H9 (cell line): Measurements from ENCODE around the gene DCC. TPM values are rescaled to one million over a fixed set of nuclear protein-coding genes. Genes with fewer than 3 reads are reported as not detected.
A peak's percentile ranks its signal among the peaks of the same experiment; 100 is the strongest.

ENCODE experiments used
- DNase-seq: peaks from one replicate; pipeline ENCODE4 v3.0.0-alpha.2; 2017
- H2AFZ ChIP-seq: one replicate; pipeline ENCODE4 v1.6.1; 2013; ENCODE audit warnings: mild to moderate bottlenecking, low read length, control low read depth, moderate library complexity
- H2AK5ac ChIP-seq: 2 replicates; pipeline ENCODE4 v1.6.1; 2013; ENCODE audit warnings: low read length, control low read depth, mixed read lengths; ENCODE audit not compliant: insufficient read length
- H2BK120ac ChIP-seq: one replicate; pipeline ENCODE4 v1.6.1; 2013; ENCODE audit warnings: low read depth, mild to moderate bottlenecking, low read length, control low read depth, inconsistent platforms; ENCODE audit not compliant: poor library complexity, severe bottlenecking
- H2BK12ac ChIP-seq: 2 replicates; pipeline ENCODE4 v1.6.1; 2013; ENCODE audit warnings: low read length, control low read depth, mixed read lengths, low read depth; ENCODE audit not compliant: insufficient read length
- H2BK15ac ChIP-seq: 2 replicates; pipeline ENCODE4 v1.6.1; 2013; ENCODE audit warnings: low read depth, low read length, control low read depth
- H2BK20ac ChIP-seq: one replicate; pipeline ENCODE4 v1.6.1; 2013; ENCODE audit warnings: low read depth, mild to moderate bottlenecking, low read length, control low read depth, inconsistent platforms; ENCODE audit not compliant: poor library complexity, severe bottlenecking
- H2BK5ac ChIP-seq: 2 replicates; pipeline ENCODE4 v1.6.1; 2013; ENCODE audit warnings: low read length, control low read depth, mixed read lengths; ENCODE audit not compliant: insufficient read length
- H3K14ac ChIP-seq: 2 replicates; pipeline ENCODE4 v1.6.1; 2013; ENCODE audit warnings: low read length, control low read depth; ENCODE audit not compliant: insufficient read depth
- H3K18ac ChIP-seq: 2 replicates; pipeline ENCODE4 v1.6.1; 2013; ENCODE audit warnings: low read depth, mild to moderate bottlenecking, mixed read lengths, low read length, control low read depth; ENCODE audit not compliant: insufficient read length
- H3K23ac ChIP-seq: 2 replicates; pipeline ENCODE4 v1.6.1; 2013; ENCODE audit warnings: low read length, control low read depth, mixed read lengths, low read depth; ENCODE audit not compliant: insufficient read length
- H3K23me2 ChIP-seq: 2 replicates; pipeline ENCODE4 v1.6.1; 2013; ENCODE audit warnings: low read depth, mild to moderate bottlenecking, mixed read lengths, low read length, control low read depth; ENCODE audit not compliant: insufficient read length, poor library complexity, severe bottlenecking
- H3K27ac ChIP-seq: 2 replicates; pipeline ENCODE4 v1.5.1; 2013; ENCODE audit warnings: low read length, control low read depth, mixed read lengths, low read depth; ENCODE audit not compliant: insufficient read length
- H3K27me3 ChIP-seq: 2 replicates; pipeline ENCODE4 v1.6.1; 2013; ENCODE audit warnings: low read length, control low read depth, inconsistent platforms; ENCODE audit not compliant: insufficient read depth
- H3K4ac ChIP-seq: 2 replicates; pipeline ENCODE4 v1.6.1; 2013; ENCODE audit warnings: low read depth, mild to moderate bottlenecking, control low read depth, inconsistent platforms, low read length, moderate library complexity
- H3K4me1 ChIP-seq: 2 replicates; pipeline ENCODE4 v1.6.1; 2013; ENCODE audit warnings: low read length, control low read depth, inconsistent platforms; ENCODE audit not compliant: insufficient read depth
- H3K4me2 ChIP-seq: 2 replicates; pipeline ENCODE4 v1.6.1; 2013; ENCODE audit warnings: low read length, control low read depth, mixed read lengths; ENCODE audit not compliant: insufficient read length, insufficient read depth
- H3K56ac ChIP-seq: 2 replicates; pipeline ENCODE4 v1.6.1; 2013; ENCODE audit warnings: low read depth, mild to moderate bottlenecking, mixed read lengths, low read length, control low read depth; ENCODE audit not compliant: insufficient read length
- H3K79me1 ChIP-seq: 2 replicates; pipeline ENCODE4 v1.6.1; 2013; ENCODE audit warnings: low read depth, mild to moderate bottlenecking, moderate library complexity, low read length, control low read depth, inconsistent platforms; ENCODE audit not compliant: insufficient read depth, poor library complexity, severe bottlenecking
- H3K79me2 ChIP-seq: 2 replicates; pipeline ENCODE4 v1.6.1; 2013; ENCODE audit warnings: low read length, control low read depth, inconsistent platforms; ENCODE audit not compliant: insufficient read depth
- H3K9ac ChIP-seq: 2 replicates; pipeline ENCODE4 v1.6.1; 2013; ENCODE audit warnings: low read length, control low read depth, mixed read lengths; ENCODE audit not compliant: insufficient read length; ENCODE audit errors: extremely low read depth
- H3K9me3 ChIP-seq: one replicate; pipeline ENCODE4 v1.6.1; 2013; ENCODE audit warnings: low read depth, low read length, inconsistent platforms; ENCODE audit not compliant: control insufficient read depth
- H3T11ph ChIP-seq: one replicate; pipeline ENCODE4 v1.6.1; 2013; ENCODE audit warnings: mild to moderate bottlenecking, low read length, control low read depth, inconsistent platforms
- H4K20me1 ChIP-seq: one replicate; pipeline ENCODE4 v1.6.1; 2013; ENCODE audit not compliant: control insufficient read depth, insufficient read length, insufficient read depth
- H4K5ac ChIP-seq: 2 replicates; pipeline ENCODE4 v1.6.1; 2013; ENCODE audit warnings: low read depth, mild to moderate bottlenecking, mixed read lengths, low read length, control low read depth; ENCODE audit not compliant: insufficient read length
- H4K8ac ChIP-seq: replicated peaks from 2 replicates; pipeline ENCODE4 v1.6.1; 2013; ENCODE audit warnings: low read length, control low read depth, mixed read lengths, low read depth; ENCODE audit not compliant: insufficient read length
- H4K91ac ChIP-seq: 2 replicates; pipeline ENCODE4 v1.6.1; 2013; ENCODE audit warnings: low read depth, mild to moderate bottlenecking, moderate library complexity, mixed read lengths, low read length, control low read depth; ENCODE audit not compliant: insufficient read length
- H3K27ac Mint-ChIP-seq, 3 experiments: 2 replicates in 2 of 3; 3 replicates in 1 of 3; pipeline ENCODE4 v1.8.0; 2020 to 2021; ENCODE audit warnings: mixed read lengths in 3 of 3, mild to moderate bottlenecking in 1 of 3, moderate library complexity in 1 of 3
- H3K27me3 Mint-ChIP-seq: 2 replicates; pipeline ENCODE4 v1.8.0; 2021; ENCODE audit warnings: low read depth, mild to moderate bottlenecking, moderate library complexity, mixed read lengths
- H3K36me3 Mint-ChIP-seq, 3 experiments: 2 replicates in 2 of 3; 3 replicates in 1 of 3; pipeline ENCODE4 v1.8.0; 2020 to 2021; ENCODE audit warnings: low read depth in 3 of 3, mixed read lengths in 3 of 3; ENCODE audit not compliant: insufficient read depth in 1 of 3
- H3K4me1 Mint-ChIP-seq, 2 experiments: 2 replicates each; pipeline ENCODE4 v1.8.0; 2020; ENCODE audit warnings: mixed read lengths in 2 of 2
- H3K4me3 Mint-ChIP-seq, 2 experiments: 2 replicates in 1 of 2; 3 replicates in 1 of 2; pipeline ENCODE4 v1.8.0; 2020 to 2021; ENCODE audit warnings: mild to moderate bottlenecking in 2 of 2, mixed read lengths in 2 of 2, moderate library complexity in 1 of 2
- H3K9me3 Mint-ChIP-seq, 2 experiments: 2 replicates in 1 of 2; 3 replicates in 1 of 2; pipeline ENCODE4 v1.8.0; 2020; ENCODE audit warnings: mild to moderate bottlenecking in 2 of 2, mixed read lengths in 2 of 2, moderate library complexity in 1 of 2
- CTCF ChIP-seq: fragments of 200-600 bp; sonication (generic); conservative IDR thresholded peaks from 3 replicates; pipeline ENCODE4 v1.8.0; 2021; ENCODE audit warnings: antibody characterized with exemption, mild to moderate bottlenecking
- WGBS: extraction: QIAGEN DNeasy Blood & Tissue Kit; methylation state at CpG from one replicate; pipeline ENCODE4 v1.1.7; 2013; ENCODE audit warnings: missing lambda C conversion rate, low lambda C conversion rate, mixed read lengths; ENCODE audit not compliant: insufficient read length; ENCODE audit errors: extremely low coverage; 5-methylcytosine and 5-hydroxymethylcytosine counted together
- total RNA-seq: library from RNA; stranded (reverse); gene quantifications from 2 replicates; pipeline ENCODE4 v1.2.1, GENCODE V29; 2021

Gene DCC
- total RNA-seq, 1 experiment from 2014 or later, result 0.35 TPM

DNA sequence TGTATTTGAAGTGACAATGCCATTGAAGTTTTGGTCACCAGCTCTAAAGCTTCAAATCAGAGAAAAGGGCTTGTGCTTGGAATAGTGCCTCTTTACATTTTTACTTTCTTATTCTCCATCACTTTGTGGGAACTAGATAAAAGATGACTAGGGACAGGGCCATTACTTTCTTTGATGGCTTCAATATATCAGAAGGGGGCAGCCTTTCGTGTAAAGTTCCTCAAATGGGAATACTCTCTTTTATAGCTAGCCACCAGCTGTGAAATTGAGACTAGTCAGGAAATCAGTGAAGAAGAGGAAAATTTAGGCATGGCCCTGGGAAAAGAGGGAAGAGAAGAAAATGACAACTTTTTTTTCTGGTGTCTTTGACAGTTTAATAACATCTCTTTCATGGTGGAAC, 242.5 kb downstream of the DCC start:
- no peak overlapping the region for H4K8ac ChIP-seq
- H3K23ac ChIP-seq, result no peak overlapping the region
- H3K27ac ChIP-seq, result no peak overlapping the region
- H3K4ac ChIP-seq, result no peak overlapping the region
- no peak overlapping the region for H3K14ac ChIP-seq
- H2BK120ac ChIP-seq, result no peak overlapping the region
- TF ChIP-seq CTCF, result peak; percentile 47
- H2BK5ac ChIP-seq, result no peak overlapping the region
- no peak overlapping the region for H3T11ph ChIP-seq
- no peaks in the 10 kb centered on the region for H4K20me1 ChIP-seq
- no peaks in the 10 kb centered on the region for H3K4me1 ChIP-seq
- no peaks in the 10 kb centered on the region for H3K23me2 ChIP-seq
- H3K56ac ChIP-seq, result no peak overlapping the region
- no peak overlapping the region for H2BK15ac ChIP-seq
- H2BK20ac ChIP-seq, result no peak overlapping the region
- no peaks in the 10 kb centered on the region for H3K27me3 ChIP-seq
- H2AFZ ChIP-seq, result no peak overlapping the region
- H3K27ac Mint-ChIP-seq, result no peak overlapping the region
- no peaks in the 10 kb centered on the region for H3K79me1 ChIP-seq
- H3K9me3 ChIP-seq, result no peaks in the 10 kb centered on the region
- H3K4me3 Mint-ChIP-seq, result no peak overlapping the region
- H3K36me3 Mint-ChIP-seq, result peaks cover 0 to 2% (median 0%) of the 10 kb centered on the region in 3 experiments; a peak in 1 of 7 replicates
- no peaks in the 10 kb centered on the region; a peak in 1 of 5 replicates for H3K9me3 Mint-ChIP-seq
- no peaks in the 10 kb centered on the region for H3K4me1 Mint-ChIP-seq
- H4K91ac ChIP-seq, result no peak overlapping the region
- H3K79me2 ChIP-seq, result no peaks in the 10 kb centered on the region
- H4K5ac ChIP-seq, result no peak overlapping the region
- no peak overlapping the region for H3K9ac ChIP-seq
- DNase-seq, result no peak
- WGBS, result no CpG with 5 or more reads among the region's 1 CpG
- no peak overlapping the region for H3K18ac ChIP-seq
- no peak overlapping the region for H3K4me2 ChIP-seq
- no peak overlapping the region for H2BK12ac ChIP-seq
- H3K27me3 Mint-ChIP-seq, result no peaks in the 10 kb centered on the region; the same call in 1 of the 2 replicates
- H2AK5ac ChIP-seq, result no peak overlapping the region
